GM12874 (cell line): ENCODE measurements around the gene GP5.

Source experiments
- CTCF ChIP-seq: IDR thresholded peaks from 2 replicates; pipeline ENCODE4 v1.5.1; 2011; ENCODE audit warnings: low read depth, mild to moderate bottlenecking, control low read depth, low read length, moderate library complexity; ENCODE audit not compliant: insufficient read depth

The GP5 gene

DNA sequence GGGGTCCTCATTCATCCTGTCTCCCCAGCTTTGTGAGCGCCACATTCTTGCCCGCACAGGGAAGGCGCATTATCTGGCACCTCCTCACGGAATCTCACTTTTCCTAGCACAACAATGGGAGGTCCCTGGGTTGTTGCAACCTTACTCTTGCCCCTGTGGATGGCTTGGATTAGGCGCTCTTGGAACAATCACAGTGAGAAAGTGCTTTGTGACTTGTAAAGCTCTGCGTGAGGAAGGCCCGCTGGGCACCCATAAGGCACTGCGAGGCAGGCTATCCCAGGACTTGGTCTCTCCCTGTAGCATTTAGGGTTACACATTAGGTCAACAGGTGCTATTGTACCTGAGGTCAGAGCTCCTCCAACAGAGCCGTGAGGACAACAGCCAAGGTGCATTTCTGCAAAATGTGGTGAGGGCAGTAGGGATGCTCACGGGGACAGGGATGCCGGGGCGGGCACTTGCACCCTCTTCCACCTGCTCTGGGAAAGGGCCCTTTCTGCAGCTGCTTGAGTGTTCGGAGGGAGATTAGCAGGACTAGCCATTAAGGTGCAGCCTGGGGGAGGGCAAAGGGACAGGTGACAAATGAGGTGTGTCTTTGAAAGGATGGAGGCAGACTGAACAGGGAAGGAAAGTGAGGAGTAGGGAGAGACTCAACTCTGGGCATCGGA, 15.7 kb downstream of the GP5 start:
- no peak for TF ChIP-seq CTCF

DNA sequence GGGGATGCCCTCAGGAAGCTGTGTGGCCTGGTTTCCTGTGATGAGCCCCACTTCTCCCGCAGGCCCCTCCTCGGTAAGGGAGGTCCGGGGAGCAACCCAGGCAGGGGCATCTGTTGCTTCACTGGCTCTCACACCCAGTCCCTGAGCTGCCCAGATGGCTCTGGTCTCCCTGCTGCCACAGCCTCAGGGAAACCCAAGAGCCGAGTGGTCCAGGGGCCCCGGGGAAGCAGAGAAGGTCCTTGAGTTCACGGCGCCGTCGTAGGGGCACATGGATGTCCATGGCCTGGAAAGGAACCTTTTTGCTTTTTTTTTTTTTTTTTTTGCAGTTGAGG, 16.2 kb downstream of the GP5 start:
- no peak for TF ChIP-seq CTCF

GRCh38 chr3:194382196-194382891, 16.7 kb downstream of the GP5 start:
- no peak for TF ChIP-seq CTCF

GRCh38 chr3:194381460-194381875, 17.6 kb downstream of the GP5 start:
- no peak for TF ChIP-seq CTCF

DNA sequence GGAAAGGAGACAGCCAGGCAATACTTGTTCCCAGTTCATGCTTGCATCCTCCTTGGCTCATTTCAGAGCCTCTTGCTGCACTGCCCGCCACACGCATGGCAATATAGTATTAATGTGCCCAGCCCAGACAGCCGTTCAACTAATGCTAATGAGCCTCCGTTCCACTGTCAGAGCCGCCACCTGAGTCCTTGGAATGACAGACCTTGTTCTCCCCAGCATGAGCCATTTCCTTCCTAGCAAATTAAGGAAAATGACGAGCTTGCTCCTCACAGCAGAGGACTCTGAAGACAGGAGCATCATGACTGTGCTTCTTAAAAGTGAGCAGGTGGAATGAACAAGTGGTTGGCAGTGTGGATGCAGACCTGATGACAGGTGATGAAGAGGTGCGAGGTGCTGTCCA, 18.7 kb downstream of the GP5 start:
- no peak for TF ChIP-seq CTCF

GRCh38 chr3:194379651-194380050, 19.4 kb downstream of the GP5 start:
- TF ChIP-seq CTCF = no peak

- no peak for TF ChIP-seq CTCF
These were observed 19.8 kb downstream of the GP5 start for GRCh38 chr3:194379231-194379630.
